Jurkat, Clone E6-1 (cell line): ENCODE data around the gene SON. TPM values are rescaled to one million over a fixed set of nuclear protein-coding genes. Genes with fewer than 3 reads are reported as not detected.
"Not testable (repeated sequence)": the region's sequence is repeated elsewhere in the genome, so short reads cannot be mapped to it uniquely, and the experiment has no call there.

Experiments
- DNase-seq: peaks from one replicate; pipeline ENCODE4 v3.0.0-alpha.2; 2011; ENCODE audit warnings: low read depth, low spot score
- H3K4me3 ChIP-seq: 2 replicates; pipeline ENCODE4 v1.5.1; 2011; ENCODE audit warnings: mild to moderate bottlenecking, low read length, control low read depth, moderate library complexity
- polyA plus RNA-seq: library from polyadenylated mRNA; unstranded; fragments of >200 nt; gene quantifications from one replicate; pipeline ENCODE4 v1.2.1, GENCODE V29; 2012; ENCODE audit warnings: missing spikeins; ENCODE audit not compliant: insufficient read length, insufficient read depth

Gene SON, protein sequence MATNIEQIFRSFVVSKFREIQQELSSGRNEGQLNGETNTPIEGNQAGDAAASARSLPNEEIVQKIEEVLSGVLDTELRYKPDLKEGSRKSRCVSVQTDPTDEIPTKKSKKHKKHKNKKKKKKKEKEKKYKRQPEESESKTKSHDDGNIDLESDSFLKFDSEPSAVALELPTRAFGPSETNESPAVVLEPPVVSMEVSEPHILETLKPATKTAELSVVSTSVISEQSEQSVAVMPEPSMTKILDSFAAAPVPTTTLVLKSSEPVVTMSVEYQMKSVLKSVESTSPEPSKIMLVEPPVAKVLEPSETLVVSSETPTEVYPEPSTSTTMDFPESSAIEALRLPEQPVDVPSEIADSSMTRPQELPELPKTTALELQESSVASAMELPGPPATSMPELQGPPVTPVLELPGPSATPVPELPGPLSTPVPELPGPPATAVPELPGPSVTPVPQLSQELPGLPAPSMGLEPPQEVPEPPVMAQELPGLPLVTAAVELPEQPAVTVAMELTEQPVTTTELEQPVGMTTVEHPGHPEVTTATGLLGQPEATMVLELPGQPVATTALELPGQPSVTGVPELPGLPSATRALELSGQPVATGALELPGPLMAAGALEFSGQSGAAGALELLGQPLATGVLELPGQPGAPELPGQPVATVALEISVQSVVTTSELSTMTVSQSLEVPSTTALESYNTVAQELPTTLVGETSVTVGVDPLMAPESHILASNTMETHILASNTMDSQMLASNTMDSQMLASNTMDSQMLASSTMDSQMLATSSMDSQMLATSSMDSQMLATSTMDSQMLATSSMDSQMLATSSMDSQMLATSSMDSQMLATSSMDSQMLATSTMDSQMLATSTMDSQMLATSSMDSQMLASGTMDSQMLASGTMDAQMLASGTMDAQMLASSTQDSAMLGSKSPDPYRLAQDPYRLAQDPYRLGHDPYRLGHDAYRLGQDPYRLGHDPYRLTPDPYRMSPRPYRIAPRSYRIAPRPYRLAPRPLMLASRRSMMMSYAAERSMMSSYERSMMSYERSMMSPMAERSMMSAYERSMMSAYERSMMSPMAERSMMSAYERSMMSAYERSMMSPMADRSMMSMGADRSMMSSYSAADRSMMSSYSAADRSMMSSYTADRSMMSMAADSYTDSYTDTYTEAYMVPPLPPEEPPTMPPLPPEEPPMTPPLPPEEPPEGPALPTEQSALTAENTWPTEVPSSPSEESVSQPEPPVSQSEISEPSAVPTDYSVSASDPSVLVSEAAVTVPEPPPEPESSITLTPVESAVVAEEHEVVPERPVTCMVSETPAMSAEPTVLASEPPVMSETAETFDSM (N-terminal part only)
- 113 TPM for polyA plus RNA-seq

DNA sequence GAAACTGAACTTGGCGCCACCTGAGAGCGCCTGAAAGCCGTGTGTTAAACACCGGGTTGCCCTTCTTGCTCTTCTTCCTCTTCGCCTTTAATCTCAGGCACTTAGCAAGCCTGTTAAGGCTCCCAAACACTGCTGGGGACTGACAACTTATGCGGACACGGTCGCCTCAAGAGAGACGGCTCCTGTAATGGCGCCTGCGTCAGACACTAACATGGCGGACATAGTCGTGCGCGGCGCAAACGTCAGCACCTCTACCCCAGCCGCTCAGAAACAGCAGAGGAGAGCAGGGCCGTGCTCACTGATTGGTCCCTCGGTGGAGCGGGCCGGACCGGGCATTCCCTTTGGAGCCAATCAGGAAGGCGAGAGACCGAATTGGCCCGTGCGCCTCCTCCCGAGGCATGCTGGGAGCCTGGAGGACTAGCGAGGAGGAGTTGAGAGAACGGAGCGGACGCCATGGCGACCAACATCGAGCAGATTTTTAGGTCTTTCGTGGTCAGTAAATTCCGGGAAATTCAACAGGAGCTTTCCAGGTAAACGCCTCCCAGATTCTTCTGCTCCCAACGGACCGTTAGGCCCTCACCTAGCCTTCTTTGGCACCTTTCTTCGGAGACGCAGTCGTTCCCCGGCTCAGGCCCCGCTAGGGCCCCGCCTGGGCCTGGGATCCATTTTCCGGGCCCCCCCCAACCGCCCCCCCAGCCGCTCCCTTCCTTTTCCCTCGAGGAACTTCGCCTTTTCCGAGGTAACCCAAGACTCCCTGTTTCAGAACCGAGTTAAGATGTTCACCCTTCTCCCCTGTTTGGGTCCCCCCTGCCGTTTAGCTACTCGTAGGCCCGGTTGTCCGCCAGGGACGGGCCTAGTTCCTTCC lies at the start of gene SON:
Gene SON (plus strand): TSS at position 399 of the 865 bp plus-strand sequence. CDS start 55 bp downstream, at position 454.
- DNase-seq, result peak; percentile 98
- peak within 1 kb of the TSS; percentile 97 for H3K4me3 ChIP-seq

DNA sequence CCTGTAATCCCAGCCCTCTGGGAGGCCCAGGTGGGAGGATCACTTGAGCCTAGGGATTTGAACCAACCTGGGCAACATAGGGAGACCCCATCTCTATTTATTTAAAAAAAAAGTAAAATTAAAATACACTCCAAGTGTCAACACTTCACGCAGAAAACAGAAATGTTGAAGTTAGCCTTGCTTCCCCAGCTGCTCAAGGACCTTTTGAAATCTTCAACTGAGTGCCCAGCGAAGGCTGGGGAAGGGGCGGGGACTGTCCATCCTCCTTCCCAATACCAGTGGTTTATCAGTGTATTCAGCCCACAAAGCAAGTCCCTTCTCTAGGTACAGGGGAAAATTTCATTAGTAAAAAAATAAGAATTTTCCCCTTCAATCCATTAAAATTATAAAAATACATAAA lies 49.1 kb upstream of the SON start:
- no peak overlapping the region for H3K4me3 ChIP-seq
- DNase-seq, result no peak

DNA sequence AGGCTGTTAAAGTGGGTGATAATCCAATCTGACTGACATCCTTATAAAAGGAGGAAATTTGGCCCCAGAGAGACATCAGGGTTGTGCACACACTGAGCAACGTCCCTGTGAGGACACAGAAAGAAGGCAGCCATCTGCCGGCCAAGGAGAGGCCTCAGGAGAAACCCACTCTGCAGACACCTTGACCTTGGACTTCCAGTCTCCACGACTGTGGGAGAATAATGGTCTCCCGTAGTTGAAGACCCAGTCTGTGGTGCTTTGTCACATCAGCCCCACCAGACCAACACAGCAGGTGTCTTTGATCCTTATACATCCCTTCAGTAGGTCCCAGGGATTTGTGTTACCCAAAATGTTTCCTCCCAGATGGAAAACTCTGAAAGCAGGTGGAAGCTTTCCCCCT lies 47.1 kb upstream of the SON start:
- H3K4me3 ChIP-seq, result no peak overlapping the region
- DNase-seq, result no peak

DNA sequence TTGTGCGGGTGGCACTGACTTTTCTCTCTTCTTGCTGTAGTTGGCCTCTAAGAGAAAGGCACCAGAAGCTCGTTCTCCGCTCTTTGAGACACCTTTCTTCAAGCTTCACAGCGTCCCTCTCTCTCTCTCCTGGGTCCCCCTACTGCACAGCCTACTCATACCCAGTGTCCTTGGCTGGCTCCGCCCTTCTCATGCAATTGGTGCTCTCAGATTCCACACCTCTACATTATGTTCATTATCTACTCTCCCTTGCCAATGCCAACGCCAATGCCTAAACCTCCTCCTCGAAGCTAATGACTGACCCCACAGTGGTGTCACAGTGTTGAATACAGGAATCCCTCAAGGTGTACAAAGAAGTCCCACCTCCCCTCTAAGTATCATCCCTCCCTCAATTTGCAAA lies 46.5 kb upstream of the SON start:
- no peak overlapping the region for H3K4me3 ChIP-seq
- no peak for DNase-seq

DNA sequence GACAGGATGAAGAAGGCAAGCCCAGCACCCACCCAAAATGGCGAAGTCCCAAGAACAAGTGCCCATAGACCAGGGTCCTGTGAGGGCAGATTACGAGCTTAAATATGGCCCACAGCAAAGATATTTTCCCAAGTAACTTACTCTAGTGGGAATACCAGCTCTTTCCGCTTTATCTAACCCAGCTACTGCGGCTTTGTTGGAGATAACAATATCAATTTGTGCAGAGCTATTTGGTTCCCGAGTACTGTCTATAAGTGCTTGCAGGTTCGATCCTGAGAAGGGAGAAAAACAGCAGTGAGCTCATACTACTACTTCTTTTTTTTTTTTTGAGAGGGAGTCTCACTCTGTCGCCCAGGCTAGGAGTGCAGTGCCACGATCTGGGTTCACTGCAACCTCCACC lies 37.0 kb upstream of the SON start:
- H3K4me3 ChIP-seq, result no peak overlapping the region
- no peak for DNase-seq

DNA sequence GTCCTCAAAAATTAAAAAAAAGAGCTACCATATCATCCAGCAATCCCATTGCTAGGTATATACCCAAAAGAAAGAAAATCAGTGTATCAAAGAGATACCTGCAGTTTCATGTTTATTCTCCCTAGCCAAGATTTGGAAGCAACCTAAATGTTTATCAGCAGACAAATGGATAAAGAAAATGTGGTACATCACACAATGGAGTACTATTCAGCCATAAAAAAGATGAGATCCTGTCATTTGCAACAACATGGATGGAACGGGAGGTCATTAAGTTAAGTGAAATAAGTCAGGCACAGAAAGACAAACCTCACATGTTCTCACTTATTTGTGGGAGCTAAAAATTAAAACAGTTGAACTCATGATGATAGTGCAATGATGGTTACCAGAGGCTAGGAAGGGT lies 35.8 kb upstream of the SON start:
- not testable (repeated sequence) for DNase-seq, H3K4me3 ChIP-seq

DNA sequence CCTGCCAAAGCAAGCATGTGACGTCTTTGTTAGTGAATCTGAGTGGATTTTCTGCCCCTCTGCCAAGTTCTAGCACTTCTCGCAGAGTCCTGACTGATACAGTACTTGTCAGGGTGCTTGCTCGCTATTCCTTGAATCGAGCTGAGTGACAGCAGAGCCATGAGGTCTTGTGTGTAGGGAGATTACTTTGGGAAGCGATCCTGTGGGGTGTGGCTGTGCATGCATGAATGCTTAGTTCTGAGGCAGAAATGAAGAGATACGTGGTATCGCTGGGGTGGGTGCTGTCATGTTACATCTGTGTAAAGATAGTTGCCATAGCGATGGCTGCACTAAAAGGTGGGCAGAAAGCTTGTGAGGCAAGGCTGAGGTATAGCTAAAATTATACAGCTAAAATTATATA lies 32.0 kb upstream of the SON start:
- DNase-seq, result no peak
- no peak overlapping the region for H3K4me3 ChIP-seq

DNA sequence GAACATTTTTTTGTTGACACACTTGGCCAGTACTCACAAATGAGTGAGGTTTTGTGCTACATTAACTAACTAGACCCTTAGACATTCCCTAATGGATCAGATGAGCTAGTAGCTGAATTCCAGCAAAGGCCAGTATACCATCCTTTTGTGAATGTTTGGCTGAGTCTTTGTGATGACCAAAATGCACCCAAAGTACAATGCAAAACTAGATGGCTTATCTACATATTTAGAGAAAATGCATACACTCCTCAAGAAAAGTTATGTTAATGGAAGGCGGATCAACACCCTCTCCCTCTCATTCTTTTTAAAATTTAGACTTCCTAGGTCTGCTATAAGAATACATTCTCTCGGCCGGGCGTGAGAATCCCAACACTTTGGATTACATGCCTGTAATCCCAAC lies 31.2 kb upstream of the SON start:
- DNase-seq, result no peak
- H3K4me3 ChIP-seq, result no peak overlapping the region

DNA sequence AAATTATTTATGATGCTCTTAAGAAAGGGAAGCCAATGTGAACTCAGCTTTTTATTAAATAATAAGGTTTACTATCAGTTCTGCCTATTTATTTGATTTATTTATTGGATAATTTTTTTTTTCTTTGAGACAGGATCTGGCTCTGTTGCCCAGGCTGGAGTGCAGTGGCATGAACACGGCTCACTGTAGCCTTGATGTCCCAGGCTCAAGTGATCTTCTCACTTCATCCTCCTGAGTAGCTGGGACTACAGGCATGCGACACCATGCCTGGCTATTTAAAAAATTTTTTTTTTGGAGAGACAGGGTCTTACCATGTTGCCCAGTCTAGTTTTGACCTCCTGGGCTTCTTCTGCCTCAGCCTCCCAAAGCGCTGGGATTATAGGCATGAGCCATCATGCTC lies 30.4 kb upstream of the SON start:
- no peak overlapping the region for H3K4me3 ChIP-seq
- DNase-seq, result no peak

DNA sequence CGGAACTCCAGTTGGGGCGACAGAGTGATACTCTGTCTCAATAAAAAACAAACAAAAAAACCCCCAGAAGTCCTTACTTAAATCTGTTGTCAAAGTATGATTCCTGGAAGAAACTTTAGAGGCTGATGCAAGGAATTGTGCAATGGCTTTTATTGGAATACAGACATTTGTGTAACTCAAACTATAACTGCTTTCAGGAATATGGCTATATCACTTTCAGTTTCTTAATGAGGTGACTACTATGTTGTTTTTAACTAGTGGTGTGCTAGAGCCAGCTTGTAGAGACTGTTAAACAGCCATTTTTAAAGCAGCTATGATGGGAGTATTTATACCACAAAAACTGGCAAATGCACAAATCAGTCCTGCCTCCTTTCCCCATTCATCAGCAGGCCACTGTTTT lies 28.6 kb upstream of the SON start:
- DNase-seq, result no peak
- H3K4me3 ChIP-seq, result no peak overlapping the region

DNA sequence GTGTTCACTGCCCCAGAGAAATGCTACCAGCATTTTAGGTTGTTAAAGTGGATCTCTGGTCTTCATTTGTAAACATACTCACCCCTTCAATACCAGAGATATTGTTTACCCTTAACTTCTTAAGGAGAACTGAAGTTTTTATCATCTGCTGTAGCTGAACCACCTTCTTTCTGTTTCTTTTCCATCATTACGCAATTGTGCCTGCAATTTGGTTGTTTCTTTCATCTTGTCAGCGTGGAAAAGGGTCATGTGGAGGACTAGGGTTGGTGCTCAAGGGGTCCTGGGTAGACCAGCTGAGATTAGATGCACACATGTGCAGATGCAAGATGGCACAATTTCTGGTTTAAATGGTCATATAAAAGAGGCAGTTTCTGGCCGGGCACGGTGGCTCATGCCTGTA lies 23.9 kb upstream of the SON start:
- no peak overlapping the region for H3K4me3 ChIP-seq
- no peak for DNase-seq

DNA sequence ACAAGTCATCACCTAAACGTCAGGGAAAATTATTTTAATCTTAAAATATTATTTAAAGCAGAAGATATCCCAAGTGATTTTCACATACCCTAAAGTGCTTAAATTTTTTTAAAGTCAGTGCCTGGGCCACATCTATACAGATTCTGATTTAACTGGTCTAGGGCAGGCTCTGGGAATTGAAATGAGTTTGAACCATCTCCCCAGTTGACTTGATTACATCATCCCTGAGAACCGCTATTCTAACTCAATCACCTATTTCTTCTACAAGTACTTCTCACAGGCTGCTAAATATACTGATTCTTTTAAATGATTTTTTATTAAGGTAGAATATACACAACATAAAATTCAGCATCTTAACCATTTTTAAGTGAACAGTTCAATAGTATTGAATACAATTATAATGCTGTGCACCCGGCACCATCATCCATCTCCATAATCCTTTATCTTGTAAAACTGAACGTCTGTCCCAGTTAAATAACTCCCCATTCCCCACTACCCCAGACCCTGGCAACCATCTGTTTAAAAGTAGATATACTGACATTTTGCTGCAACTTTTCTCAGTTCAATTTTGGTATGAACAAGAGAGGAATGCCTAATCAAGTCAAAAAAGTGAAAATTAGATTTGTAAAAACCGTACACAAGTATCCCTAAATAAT lies 20.4 kb upstream of the SON start:
- DNase-seq, result no peak
- no peak overlapping the region for H3K4me3 ChIP-seq

DNA sequence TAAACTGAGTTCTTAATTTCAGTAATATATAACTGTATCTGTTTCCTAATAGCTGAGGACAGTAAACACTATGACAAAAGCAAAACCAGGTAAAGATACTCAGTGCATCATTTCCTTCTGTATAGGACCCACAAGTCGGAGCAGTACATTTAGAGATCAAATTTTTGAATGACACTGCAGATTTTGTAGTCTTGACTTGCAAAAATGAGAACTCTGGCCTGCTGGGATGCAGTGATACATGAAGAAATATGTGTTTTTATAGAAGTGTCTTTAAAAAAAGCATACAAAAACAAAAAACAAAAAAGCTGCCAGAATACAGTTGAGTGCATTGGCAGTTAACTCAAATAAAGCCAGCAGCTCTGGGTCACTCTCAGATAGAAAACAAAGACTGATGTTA lies 19.9 kb upstream of the SON start:
- DNase-seq, result no peak
- H3K4me3 ChIP-seq, result no peak overlapping the region

DNA sequence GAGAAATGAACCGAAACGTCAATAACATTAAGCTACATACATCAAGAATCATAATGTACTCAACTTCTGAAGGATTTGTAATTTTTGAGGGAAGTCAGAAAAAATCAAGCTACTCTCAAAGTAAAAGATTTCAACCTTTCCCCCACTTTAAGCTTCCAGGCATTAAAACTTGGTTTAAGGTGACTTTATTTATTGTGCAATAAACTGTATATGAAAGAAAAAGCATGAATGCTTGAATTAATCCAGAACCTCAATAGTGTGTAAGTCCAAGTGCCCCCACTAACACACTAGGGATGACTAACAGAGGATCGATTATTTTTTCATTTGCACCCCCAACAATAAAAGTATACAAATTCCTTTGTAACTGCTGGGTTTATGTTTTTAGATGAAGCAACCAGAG lies 11.8 kb upstream of the SON start:
- H3K4me3 ChIP-seq, result no peak overlapping the region
- no peak for DNase-seq

DNA sequence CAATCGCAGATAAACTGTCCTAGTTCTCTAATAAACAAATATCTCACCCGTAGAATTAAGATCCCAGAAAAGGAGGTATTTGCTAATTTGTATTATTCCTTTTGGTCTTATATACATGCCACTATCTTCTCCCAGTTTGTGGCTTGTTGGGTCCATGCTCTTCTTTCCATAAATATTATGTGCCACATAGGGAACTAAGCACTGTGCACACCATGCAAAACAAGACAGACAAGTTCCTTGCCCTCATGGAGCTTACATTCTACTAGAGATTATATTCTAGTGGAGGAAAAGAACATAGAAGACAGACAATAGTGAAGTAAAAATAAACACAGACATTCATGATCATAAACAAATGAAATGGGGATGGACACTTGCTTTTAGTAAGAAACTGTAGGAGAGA lies 5.6 kb upstream of the SON start:
- H3K4me3 ChIP-seq, result no peak overlapping the region
- no peak for DNase-seq

DNA sequence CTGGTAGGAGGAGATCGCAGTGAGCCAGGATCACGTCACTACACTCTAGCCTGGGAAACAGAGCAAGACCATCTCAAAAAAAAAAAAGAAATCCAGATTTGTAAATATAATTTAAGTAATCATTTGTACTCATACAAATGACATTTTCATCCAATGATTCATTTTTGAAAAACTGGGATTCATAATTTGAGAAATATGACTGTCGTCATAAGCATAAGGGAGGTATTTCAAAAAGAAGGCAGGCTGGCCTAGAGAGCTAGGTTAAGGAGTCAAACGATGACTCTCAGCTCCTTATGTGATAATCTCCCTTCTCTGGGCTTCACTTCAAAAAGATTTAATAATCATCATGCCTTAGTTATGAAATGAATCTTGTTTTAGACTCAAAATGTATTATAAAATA lies 3.2 kb upstream of the SON start:
- DNase-seq, result no peak
- H3K4me3 ChIP-seq, result no peak overlapping the region

DNA sequence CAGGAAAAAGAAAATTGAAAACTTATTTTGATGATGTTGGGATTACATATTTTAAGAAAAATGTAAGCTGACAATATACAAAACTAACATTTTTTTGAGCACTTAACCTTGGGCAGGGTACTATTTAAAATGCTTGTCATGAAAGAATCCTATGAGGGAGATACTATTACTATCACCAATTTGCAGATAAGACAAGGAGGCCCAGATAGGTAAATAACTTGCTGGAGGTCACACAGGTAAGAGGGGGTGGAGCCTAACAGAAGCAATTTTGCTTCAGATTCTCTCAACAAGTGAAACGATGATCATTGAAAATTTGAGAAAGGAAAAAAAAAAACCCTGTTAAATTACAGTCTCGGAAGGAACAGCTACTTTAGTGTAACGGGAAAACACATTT lies 2.1 kb upstream of the SON start:
- no peak for DNase-seq

DNA sequence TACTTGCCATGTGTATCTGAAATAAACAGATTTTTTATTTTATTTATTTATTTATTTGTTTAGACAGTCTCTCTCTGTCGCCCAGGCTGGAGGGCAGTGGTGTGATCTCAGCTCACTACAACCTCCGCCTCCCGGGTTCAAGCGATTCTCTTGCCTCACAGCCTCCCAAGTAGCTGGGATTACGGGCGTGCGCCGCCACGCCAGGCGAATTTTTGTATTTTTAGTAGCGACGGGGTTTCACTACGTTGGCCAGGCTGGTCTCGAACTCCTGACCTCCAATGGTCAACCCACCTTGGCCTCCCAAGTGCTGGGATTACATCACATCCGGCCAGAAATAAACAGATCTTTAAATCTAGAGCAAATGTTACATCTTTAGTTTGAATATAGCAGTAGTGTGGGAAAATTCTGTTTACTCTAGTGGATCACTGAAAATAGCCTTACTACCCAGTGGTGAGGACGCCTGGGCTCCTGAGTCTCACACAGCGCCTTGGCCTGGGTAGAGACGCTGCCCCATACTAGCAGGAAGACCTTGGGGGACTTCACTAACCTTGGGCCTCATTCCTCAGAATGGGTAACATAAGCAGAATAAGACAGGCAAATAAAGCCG lies 1.6 kb upstream of the SON start:
- DNase-seq, result no peak
- peak overlapping the region; percentile 97 for H3K4me3 ChIP-seq

More for the DNA sequence above, 2.1 kb upstream of the SON start:
- peak overlapping the region; percentile 97 for H3K4me3 ChIP-seq
